GM19043 (cell line): ENCODE results near the gene FGGY.
"Not testable (repeated sequence)": the region's sequence is repeated elsewhere in the genome, so short reads cannot be mapped to it uniquely, and the experiment has no call there.

Experiments
- ATAC-seq: cut with Tn5 transposase; IDR thresholded peaks from one replicate; pipeline ENCODE4 v1.9.1; 2021; ENCODE audit warnings: low read depth; ENCODE audit not compliant: unreplicated experiment

The FGGY gene

DNA sequence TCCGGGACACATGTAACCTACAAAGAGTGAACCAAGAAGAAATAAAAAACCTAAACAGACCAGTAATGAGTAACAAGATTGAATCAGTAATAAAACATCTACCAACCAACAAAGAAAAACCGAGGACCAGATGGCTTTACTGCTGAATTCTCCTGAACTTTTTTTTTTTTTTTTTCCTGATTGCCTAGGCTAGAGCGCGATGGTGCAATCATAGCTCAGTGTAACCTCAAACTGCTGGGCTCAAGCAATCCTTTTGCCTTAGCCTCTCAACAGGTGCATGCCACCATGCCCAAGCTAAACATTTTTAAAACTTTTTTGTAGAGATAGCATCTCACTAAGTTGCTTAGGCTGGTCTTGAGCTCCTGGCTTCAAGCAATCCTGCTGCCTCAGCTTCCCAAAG, 11.2 kb upstream of the FGGY start:
- no peak for ATAC-seq

- ATAC-seq = no peak
These were observed 8.8 kb upstream of the FGGY start for GRCh38 chr1:59288046-59288445.

DNA sequence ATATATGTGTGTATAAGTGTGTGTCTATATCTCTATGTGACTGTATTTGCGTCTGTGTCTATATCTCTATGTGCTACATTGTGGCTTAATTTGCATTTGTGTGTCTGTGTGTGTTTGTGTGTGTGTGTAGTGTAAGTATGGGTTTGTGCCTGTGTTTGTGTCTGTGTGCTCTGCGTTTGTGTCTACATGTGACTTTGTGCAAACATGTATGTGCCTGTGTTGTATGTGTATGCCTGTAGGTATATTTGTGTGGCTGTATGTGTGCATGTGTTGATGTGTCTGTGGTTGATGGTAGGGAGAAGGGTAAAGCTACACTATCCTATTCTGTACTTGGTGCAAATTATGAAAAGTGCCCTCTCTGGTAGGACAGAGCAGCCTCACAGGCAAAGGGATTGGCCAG, 7.3 kb upstream of the FGGY start:
- no peak for ATAC-seq

DNA sequence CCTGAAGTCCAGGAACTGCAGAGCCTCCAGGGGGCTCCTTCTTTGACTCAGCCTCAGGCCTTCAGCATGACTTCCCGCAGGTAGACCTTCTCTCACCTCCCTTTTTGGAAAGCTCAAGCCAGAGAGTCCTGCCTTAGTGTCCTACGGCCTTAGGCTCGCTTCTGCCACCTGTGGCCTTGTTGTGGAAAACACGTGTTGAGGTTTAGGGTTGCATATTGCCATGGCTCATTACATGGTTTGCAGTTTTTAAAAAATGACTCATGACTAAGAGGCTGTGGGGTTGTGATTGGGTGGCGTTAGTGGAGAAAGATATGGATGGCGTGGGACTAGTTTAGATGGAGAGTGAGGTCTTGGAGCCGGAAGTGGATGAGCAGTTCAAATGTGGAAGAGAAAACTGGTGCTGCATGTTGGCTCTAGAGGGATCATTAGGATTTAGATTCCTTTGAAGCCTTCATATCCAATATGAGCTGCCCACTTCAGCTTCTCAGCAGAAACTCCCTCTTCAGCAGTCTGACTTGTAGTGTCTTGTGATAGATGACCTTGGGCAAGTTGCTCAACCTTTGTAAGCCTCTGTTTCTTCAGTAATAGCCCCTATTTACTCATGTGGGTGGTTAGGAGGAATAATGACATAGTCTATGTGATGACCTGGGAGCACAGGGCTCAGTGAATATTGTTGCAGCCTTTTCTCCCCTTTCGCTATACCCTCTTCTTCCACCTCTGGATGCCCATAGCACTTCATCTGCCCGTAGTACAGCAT, 6.5 kb upstream of the FGGY start:
- ATAC-seq = peak; percentile 60

DNA sequence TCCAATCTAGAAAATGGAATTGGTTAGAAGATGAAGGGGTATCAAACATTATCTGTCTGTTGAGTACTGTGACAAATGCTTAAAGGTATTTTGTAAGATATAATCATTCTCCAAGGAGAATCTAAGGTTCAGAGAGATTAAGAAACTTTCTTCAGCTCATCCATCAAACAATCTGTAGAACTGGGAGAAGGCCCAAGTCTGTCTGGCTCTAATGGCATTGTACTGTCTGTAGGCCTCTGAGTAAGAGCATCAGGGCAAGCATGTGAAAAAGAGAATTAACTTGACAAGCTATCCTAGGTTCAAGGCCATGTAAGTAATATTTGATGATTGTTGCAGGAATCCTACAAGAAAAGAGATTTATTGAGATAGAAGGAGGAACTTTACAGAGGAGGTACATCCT, 5.3 kb upstream of the FGGY start:
- ATAC-seq = no peak

- peak; percentile 17 for ATAC-seq
These were observed 4.3 kb upstream of the FGGY start for GRCh38 chr1:59292562-59292961.

GRCh38 chr1:59293206-59293605, 3.7 kb upstream of the FGGY start:
- no peak for ATAC-seq

DNA sequence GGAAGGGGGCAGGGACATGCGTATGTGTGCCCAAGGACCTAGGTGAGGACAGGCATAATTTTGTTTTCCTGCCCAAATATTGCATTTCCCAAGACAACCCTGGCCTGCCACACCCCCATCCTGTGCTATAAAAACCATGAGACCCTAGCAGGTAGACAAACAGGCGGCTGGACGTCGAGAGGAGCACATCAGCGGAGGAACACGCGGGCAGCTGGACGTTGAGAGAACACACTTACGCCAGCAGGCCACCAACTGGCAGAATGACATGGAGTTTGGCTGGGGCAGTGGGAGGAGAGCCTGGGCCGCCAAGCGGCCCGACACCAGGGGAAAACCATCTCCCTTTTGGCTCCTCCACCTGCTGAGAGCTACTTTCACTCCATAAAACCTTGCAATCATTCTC, 3.0 kb upstream of the FGGY start:
- ATAC-seq = no peak

DNA sequence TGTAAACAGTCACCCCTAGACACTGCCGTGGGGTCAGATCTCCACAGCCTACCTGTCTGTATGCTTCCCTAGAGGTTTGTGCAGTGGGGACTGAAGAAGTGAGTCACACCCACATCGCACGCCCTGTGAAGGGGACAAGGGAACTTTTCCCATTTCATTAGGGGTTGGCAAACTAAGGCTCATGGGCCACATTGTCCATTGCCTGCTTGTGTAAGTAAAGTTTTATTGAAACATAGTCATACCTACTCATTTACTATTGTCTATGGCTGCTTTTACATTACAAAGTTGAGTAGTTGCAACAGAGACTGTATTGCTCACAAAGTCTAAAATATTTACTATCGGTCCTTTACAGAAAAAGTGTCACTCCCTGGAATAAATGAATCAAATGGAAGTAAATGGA, 2.5 kb upstream of the FGGY start:
- no peak for ATAC-seq

- no peak for ATAC-seq
These were observed 1.3 kb upstream of the FGGY start for GRCh38 chr1:59295618-59296017.

DNA sequence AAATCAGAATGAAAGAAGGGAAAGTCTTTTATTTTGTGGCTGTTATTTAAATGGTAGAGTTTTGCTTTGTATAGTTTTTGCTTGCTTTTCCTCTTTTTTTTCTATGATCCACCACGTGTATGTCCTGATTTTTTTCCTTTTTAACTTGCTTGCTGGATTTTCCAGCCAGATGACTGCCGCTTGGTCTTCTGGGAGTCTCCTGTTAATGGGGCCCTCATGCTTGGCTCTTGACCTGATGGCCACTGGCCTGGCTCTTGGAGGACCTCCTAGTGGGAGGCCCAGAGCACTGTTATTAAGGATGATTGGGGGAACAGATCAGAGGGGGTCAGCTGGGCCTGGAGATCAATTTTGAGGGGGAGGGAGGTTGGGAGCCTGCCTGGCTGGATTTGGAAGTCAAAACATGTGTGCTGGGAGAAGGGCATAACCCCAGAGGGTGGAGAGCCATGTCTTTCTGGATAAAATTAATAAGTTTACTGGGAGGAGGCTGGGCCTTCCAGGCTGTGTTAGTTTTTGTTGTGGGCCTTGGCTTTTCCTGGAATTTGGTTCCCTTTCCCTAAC, 1.2 kb downstream of the FGGY start:
- no peak for ATAC-seq

DNA sequence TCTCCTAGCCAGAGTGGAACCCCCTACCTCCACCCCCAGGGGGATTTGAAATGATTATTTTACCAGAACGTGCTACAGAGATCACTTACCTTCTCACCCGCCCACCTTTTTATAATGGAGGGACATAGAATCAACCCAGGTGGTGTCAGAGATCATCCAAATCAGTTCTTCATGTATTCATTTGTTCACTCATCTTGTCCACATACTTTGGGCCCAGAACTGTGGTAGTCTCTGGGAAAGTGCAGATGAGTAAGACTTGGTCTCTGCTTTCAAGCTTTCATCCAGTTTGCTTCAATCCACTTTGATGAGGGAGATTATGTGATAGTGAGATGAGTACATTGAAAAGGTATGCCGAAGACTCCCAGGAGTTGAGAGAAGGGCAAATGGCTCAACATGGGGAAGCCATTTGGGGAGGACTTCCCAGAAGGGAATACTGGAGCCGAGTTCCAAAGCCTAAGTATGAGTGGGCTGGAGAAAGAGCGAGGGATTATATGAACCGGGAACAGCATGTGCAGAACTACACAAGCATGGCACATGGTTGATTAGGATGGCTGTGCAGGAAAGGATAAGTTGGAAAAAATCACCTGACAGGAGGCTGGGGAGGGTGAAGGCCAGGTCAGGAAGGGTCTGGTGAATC, 1.9 kb downstream of the FGGY start:
- no peak for ATAC-seq

- not testable (repeated sequence) for ATAC-seq
These were observed 2.8 kb downstream of the FGGY start for GRCh38 chr1:59299670-59300069.

GRCh38 chr1:59302297-59302696, 5.4 kb downstream of the FGGY start:
- no peak for ATAC-seq

DNA sequence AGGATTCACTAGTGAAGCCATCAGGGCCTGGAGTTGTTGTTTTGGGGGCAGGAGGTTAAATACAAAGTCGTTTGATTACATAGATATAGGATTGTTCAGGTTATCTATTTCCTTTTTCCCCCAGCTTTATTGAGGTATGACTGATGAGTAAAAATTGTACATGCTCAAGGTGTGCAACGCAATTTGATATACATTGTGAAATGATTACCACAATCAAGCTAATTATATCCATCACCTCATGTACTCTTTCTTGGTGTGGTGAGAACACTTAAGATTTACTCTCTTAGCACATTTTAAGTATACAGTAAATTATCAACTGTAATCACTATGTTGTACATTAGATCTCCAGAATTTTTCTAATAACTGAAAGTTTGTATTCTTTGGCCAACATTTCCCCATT, 6.0 kb downstream of the FGGY start:
- ATAC-seq = no peak

- no peak for ATAC-seq
These were observed 8.3 kb downstream of the FGGY start for GRCh38 chr1:59305188-59305587.

GRCh38 chr1:59307591-59307990, 10.7 kb downstream of the FGGY start:
- ATAC-seq = no peak

DNA sequence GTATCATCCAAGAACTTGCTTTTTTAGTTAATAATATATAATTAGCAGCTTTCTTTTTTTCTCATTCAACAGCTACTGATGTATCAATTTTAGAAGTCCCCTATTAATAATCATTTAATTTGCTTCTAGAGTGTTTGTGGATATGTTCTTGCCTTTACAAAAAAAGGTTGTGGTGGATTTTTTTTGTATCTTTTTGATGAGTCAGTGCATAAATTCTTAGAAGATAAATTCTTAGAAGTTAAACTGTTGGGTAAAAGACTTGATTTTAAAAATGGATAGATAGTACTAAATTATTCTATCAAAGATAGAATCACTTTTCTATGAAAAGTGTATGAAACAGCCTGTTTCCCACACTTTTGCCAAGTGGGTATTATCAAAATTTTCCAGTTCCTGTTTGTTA, 11.9 kb downstream of the FGGY start:
- no peak for ATAC-seq

DNA sequence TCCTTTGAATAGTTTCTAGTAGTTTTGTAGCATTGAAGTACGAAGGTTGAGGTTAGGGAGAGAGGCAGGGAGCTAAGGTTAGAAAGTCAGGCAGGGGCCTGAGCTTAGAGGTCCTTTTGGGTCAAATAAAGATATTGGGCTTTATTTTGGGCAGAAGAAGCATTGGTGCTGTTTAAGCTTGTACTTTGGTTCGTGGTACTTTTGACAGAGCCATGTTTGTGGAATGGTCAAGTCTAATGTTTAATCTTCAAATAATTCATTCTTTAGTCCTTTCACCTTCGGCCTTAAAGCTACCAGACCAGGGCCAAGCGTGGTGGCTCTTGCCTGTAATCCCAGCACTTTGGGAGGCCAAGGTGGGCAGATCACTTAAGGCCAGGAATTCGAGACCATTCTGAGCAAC, 12.5 kb downstream of the FGGY start:
- no peak for ATAC-seq

DNA sequence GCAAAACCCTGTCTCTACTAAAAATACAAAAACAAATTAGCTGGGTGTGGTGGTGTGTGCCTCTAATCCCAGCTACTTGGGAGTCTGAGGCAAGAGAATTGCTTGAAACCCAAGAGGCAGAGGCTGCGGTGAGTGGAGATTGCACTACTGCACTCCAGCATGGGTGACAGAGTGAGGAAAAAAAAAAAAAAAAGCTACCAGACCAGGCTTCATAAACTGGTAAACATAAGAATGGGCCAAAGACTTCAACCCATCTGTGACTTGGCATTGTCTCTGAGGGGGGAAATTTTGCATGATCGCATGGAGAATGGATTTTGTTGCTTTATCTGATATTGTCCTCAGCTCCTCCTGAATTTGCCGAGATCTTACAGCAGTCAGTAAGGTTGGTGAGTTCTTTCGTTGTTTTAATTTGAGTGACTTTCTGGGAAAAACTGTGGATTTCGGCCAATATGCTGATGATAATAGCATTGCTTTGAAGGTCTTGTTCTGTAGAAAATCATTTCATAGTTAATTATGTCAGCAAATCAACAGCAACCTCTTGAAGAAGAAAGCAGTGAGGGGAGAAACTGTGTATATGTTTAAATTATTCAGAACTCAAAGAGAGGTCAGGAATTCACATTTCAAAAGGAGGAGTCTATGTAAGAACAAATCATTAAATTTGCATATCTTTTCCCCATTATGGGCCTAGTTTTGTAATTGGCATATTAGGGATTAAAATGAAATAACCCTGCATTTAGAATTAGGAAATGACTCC, 13.1 kb downstream of the FGGY start:
- no peak for ATAC-seq

GRCh38 chr1:59310549-59311250, 13.8 kb downstream of the FGGY start:
- no peak for ATAC-seq
